IPS-11a (cell line): ENCODE measurements around the gene CDK8.
"Not testable (repeated sequence)": the region's sequence is repeated elsewhere in the genome, so short reads cannot be mapped to it uniquely, and the experiment has no call there.

Source experiments
- H3K4me3 ChIP-seq: one replicate; pipeline ENCODE4 v1.5.1; 2013; ENCODE audit warnings: low read depth, low read length, control low read depth

The CDK8 gene

DNA sequence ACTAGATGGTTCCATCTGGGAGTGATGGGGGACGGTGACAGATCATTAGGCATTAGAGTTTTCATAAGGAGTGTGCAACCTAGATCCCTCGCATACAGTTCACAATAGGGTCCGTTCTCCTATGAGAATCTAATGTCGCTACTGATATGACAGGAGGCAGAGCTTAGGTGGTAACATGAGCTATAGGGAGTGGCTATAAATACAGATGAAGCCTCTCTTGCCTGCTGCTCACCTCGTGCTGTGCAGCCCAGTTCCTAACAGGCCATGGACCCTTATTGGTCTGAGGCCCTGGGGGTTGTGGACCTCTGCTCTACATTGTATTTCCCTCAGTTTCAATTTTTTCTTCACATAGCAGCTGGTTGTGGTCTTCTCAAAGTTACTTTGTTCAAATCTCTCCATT is 56.5 kb downstream of the CDK8 start:
- no peak overlapping the region for H3K4me3 ChIP-seq

DNA sequence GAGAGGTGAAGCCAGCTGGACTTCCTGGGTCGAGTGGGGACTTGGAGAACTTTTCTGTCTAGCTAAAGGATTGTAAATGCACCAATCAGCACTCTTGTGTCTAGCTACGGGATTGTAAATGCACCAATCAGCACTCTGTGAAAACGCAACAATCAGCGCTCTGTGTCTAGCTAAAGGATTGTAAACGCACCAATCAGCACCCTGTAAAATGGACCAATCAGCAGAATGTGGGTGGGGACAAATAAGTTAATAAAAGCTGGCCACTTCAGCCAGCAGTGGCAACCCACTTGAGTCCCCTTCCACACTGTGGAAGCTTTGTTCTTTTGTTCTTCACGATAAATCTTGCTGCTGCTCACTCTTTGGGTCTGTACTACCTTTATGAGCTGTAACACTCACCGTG is 58.1 kb downstream of the CDK8 start:
- not testable (repeated sequence) for H3K4me3 ChIP-seq

DNA sequence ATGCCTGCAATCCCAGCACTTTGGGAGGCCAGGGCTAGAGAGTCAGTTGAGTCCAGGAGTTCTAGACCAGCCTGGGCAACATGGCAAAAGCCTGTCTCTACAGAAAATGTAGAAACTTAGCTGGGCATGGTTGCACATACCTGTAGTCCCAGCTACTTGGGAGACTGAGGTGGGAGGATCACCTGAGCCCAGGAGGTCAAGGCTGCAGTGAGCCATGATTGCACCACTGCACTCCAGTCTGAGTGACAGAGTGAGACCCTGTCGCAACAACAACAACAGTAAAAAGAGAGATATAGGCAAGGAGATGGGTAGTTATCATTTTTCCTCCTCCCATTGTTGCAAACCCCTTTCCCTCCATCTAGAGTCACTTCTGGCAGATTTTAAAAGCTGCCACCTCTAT is 62.2 kb downstream of the CDK8 start:
- H3K4me3 ChIP-seq = not testable (repeated sequence)

DNA sequence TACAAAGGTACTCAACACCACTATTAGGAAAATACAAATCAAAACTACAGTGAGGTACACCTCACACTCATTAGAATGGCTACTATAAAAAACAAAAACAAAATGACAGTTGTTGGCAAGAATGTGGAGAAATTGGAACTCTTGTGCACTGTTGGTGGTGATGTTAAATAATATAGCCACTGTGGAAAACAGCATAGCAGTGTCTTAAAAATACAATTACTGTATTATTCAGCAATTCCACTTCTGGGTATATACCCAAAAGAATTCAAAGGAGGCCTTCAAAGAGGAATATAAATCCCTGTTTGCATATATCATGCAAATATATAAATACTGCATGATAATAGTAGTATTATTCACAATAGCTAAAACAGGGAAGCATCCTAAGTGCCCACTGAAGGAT is 66.8 kb downstream of the CDK8 start:
- H3K4me3 ChIP-seq = no peak overlapping the region

DNA sequence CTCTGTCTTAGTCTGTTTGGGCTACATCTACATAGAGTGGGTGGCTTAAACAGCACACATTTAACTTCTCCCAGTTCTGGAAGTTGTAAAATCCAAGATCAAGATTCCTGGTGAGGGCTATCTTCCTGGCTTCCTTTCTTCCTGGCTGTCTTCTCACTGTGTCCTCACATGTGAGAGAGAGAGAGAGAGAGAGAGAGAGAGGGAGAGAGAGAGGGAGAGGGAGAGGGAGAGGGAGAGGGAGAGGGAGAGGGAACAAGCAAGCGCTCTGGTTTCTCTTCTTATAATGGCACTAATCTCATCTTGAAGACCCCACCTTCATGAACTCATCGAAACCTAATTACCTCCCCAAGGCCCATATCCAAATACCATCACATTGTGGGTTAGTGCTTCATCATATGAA is 69.2 kb downstream of the CDK8 start:
- no peak overlapping the region for H3K4me3 ChIP-seq

DNA sequence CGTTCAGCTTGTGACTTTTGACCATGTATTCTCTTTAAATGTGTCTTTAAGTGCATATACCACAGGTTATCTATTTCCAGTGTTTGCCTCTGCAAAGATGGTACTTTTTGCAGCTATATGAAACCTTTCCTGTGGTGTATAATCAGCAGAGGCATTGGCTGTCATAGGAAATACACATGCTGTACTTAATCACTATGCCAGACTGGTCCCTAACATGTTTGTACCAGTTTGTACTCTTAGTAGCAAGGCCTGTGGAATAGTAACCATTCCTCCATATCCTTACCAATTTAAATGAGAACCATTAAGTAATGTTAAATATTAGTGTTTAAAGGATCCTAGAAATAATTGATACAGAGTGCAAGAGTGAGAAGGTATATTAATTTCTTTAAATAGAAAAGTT is 69.8 kb downstream of the CDK8 start:
- no peak overlapping the region for H3K4me3 ChIP-seq

DNA sequence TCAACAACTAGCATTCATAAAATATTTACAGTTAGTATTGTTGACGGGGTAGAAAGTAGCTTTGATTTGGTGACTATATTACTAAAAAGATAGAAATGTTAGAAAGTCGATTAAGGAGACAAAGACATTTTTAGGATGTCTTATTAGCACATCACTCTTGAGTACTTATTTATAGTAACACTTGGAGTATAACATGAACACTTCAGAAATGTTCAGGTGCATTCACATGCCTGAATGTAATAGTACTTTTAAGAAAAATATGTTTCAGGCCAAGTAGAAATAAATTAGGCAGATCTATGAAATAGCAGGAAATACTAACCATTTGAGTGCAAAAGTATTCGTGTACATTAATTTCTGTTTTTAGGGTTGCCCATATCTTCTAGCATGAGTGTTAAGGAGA is 70.4 kb downstream of the CDK8 start:
- H3K4me3 ChIP-seq = no peak overlapping the region

DNA sequence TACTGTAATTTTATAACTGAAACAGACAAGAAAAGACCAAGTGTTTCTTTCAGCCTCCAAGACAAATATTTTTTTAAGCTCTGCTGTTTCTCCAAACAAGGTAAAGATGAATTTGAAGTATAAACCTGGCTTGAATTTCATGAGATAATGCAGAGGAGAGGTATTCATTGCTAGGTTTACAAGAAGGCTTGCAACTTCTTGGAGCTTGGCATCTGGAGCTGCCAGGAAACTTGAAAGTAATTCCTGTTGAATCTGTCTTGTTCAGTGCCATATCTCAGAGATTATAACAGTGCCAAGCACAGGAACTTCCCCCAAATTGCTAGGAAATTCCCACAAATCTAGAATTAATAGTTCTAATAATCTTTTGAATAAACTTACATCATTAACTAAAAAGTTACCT is 70.9 kb downstream of the CDK8 start:
- H3K4me3 ChIP-seq = no peak overlapping the region

DNA sequence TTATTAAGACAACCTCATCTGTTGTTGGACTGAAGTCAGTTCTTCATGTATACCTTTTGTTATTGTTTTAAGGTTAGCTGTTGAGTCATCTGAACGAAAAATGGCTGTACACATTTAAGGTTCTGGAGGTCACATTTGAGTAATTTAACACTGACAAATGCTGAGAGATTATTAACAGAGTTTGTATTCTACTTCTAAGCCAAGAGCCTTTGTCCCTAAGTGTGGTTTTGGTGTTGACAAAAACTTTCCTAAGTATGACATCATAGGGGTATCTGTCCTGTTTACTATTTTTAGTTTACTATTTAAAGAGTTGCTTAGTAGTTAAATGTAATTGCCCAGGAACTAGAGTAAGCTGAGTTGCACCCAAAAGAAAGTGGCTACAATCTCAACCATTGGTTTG is 71.9 kb downstream of the CDK8 start:
- H3K4me3 ChIP-seq = no peak overlapping the region

DNA sequence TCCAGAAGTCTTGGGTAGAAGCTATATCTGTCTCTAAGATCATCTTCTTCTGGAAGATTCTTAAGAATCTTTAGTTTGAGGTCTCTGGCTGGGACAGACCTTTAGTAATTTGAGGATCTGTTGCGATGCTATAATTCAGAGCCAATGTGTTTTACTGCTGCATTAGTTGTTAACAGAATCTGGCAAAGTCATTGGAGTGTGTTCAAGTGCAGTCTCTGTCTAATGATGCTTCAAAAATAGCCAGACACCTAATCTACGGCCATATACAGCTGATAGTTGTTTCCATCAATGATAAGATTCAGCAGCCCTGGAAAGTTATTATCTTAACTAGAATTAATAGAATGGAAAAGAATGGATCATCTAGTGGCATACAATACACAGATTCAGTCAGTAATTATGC is 72.6 kb downstream of the CDK8 start:
- H3K4me3 ChIP-seq = no peak overlapping the region

DNA sequence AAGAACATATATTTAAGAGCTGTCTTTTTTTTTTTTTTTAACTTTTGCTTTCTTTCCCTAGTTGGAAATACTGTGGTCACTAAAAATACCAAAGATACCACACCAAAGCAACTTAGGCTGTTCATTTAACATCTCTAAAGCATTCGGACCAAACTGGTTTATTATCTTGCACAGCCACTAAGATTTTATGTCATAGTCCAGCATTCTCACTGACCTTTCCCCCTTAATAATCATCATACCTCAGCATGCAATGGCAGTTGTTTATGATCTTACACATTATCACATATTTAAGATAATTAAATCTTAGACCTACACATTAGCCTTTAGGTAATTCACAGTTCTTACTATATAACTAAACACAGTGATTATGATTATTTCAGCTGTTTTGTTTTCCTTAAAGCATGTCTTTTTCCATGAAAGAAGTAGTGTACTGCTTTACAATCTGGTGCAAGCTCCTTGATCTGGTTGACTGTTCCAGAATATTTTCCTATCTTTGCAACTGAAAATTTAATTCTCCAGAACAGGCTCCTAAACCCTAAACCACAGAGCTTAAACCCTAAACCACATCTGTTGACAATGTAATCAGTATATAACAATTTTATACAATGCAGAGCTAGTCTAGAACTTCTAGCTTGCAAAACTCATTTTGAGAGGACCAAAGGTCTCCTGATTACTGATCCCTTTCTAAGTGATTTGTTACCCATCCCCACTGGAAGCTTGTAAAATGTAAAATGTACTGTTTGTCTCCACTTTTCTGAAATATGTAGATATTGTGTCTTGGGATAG is 74.2 kb downstream of the CDK8 start:
- H3K4me3 ChIP-seq = no peak overlapping the region

DNA sequence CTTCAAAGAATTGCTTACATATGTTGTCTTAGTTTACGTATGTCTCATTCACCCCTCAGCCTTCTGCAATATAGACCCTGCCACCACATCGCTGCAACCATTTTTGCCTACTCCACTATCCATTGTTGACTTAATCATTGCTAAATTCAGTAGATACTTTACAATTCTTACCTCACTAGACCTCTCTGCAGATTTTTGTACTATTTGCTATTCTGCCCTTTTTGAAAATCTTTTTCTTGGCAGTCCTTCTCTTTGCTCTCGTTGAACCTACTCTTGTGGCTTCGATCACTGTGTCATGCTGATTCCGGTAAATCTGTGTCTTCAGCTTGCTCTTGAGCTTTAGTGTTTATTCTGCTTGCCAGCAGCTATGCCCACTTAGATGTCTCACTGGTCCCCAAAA is 81.2 kb downstream of the CDK8 start:
- no peak overlapping the region for H3K4me3 ChIP-seq

DNA sequence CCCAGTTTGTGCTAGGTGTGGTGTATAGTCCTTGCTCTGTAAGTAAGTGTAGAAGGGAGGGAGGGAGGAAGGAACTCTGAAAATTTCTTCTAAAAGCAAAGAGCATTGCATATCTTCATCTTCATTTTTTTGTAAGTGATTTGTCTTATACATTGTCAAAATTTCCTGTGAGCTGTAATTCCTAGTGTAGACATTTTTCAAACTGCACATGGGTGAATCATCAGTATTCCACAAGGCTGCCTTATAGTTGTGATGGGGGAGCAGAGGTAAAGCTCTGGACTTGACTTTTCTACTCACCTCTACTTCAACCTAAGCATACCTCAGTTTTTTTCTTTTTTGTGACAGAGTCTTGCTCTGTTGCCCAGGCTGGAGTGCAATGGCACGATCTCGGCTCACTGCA is 86.9 kb downstream of the CDK8 start:
- H3K4me3 ChIP-seq = no peak overlapping the region

DNA sequence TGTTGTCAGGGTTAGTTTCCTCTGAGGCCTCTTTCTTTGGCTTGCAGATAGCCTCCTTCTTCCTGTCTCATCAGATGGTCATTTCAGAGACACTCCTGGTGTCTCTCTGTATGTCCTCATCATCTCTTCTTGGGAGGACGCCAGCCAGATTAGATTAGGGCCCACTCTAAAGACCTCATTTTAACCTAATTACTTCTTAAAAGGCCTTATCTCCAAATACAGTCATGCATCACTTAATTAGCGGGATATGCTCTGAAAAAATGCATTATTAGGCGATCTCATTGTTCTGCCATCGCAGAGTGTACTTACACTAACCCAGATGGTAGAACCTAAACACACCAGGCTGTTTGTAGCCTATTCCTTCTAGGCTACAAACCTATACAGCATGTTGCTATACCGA is 89.0 kb downstream of the CDK8 start:
- H3K4me3 ChIP-seq = no peak overlapping the region

DNA sequence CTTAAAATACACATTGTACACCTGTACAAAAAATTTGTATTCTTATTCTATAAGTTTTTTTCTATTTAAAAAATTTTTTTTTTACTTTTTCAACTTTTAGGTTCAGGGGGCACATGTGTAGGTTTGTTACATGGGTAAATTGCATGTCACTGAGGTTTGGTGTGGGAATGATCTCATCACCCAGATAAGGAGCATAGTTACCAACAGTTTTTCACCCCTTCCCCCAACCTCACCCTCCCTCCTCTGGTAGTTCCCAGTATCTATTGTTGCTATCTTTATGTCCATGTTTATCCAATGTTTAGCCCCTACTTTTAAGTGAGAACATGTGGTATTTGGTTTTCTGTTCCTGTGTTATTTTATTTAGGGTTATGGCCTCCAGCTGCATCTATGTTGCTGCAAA is 89.9 kb downstream of the CDK8 start:
- H3K4me3 ChIP-seq = no peak overlapping the region

DNA sequence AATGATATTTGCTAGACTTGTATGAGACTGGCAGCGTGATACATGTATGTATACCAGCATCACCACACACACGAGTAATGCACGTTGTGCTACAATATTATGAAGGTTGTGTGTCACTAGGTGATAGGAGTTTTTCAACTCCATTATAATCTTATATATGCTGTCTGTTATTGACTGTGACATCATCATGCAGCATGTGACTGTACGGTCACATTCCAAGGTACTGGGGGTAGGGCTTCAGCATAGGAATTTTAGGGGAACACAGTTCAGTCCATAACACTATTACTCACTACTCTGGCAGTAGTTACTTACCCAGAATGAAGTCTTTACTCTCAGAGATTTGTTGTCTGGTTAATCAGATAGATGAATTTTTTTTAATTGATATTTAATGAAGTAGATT is 91.1 kb downstream of the CDK8 start:
- H3K4me3 ChIP-seq = no peak overlapping the region

DNA sequence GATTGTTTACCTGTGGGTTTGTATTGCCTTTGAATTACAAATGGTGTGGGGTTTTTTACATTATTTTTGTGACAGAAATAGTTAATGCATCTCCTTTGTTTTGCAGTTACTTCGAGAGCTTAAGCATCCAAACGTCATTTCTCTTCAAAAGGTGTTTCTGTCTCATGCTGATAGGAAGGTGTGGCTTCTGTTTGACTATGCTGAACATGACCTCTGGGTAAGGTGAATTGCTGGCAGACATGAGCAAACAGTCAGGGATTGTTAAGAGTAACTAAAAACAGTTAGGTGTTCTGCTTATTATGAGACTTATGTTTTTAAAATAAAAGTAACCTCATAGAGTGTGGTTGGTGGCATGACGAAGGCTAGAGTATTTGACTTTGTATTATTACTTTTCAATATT is 95.0 kb downstream of the CDK8 start:
- no peak overlapping the region for H3K4me3 ChIP-seq

DNA sequence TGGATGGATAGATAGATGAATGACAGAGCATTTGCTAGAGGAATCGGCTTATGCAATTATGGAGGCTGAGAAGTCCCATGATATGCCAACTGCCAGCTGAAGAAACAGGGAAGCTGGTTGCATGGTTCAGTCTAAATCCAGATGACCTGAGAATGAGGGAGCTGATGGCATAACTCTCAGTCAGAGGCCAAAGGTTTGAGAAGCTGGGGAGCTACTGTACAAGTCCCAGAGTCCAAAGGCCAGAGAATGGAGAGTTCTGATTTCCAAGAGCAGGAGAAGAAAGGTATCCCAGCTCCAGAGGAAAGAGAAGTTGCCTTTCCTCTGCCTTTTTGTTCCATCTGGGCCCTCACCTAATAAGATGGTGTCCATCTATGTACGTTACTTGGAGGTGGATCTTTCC is 108.3 kb downstream of the CDK8 start:
- H3K4me3 ChIP-seq = no peak overlapping the region

DNA sequence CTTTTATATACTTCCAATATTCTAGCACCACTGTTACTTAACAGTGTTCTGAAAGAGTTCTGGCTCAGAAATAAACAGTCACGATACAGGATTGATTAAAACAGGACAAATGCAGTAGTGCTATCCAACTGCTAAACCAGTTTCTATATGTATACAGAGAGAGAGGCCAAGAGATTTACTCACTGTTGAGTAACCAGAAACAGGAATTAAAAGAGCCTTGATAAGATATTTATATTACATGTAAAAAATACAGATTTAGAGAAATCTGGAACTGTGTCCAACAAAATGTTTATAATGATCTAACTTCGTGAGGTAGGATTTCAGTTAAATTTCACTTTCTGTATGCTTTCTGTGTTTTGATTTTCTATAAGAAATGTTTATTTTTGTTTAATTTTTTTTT is 116.6 kb downstream of the CDK8 start:
- H3K4me3 ChIP-seq = no peak overlapping the region

DNA sequence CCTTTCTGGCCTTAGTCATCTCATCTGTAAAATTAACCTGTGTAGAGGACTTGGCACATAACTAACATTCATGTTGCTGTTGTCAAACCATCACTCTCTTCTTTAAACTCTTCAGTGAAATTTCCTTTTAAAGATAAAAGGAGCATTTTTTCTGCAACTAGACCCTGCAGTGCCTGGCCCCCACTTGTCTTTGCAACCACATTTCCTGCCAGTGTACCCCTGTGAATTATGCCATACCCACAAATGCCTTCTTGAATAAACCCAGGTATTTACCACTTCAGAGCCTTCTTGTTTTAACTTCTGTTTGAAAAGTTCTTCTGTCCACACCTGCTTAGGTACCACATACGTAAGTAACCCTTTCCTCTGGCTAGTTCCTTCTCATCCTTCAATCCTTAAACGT is 118.8 kb downstream of the CDK8 start:
- H3K4me3 ChIP-seq = no peak overlapping the region

DNA sequence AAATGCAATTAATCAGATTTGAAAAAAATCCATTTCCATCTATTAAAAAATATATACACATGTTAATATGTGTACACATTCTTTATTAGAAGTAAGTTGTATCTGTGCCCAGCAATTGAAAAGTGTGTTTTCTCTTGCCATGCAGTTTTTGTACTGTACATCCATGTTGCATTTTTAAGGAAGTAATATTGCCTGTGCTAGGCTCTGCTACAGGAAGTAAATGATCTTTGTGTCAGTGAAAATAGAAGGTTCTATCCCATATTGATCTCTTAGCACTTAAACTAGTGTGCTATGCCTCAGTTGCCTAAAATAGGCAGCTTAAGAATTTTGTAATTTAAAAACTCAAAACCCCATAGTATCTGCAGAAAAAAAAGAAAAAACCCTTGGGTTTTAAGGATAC is 122.5 kb downstream of the CDK8 start:
- no peak overlapping the region for H3K4me3 ChIP-seq

DNA sequence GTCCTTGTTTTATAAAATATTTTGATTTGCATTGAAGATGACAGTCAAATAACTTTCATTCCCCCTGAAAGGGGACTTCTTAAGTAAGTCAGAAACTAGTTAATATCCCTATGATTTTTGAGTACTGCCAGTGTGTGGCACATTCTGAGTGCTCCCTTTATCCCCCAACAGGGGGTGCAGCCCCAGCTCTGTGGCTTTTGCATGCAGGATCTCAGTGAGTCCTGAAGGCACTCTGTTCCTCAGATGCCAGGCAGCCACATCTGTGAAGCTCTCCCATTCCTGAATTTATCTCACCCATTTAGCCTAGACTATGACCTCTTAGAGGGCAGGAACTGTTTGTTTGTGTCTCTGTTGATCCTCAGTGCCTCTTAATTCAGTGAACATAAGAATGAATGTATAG is 123.1 kb downstream of the CDK8 start:
- no peak overlapping the region for H3K4me3 ChIP-seq

DNA sequence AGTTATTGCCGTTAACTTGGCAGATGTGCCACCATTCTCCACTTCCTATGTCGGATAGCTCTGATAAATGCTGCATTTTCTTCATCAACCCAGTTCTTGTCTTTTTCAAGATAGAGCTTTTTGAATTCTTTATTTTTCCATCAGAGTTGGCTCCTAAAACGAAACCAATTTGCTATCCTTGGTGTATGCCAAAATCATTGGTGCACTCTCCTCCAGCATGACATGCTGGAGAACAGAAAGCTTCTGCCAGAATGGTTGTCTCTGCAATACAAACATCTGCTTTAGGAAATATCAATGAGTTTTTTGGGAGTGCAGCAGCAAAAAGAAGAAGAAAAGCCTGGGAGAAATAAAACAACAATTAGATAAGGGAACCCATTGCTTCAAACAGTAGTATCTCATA is 124.2 kb downstream of the CDK8 start:
- H3K4me3 ChIP-seq = no peak overlapping the region
